CD14-positive monocyte (primary cell): ENCODE data around the gene NEO1. TPM values are rescaled to one million over a fixed set of nuclear protein-coding genes. Genes with fewer than 3 reads are reported as not detected.

Experiments used
- DNase-seq, 3 donors: peaks; one replicate each; pipeline ENCODE4 v3.0.0-alpha.2; 2011 to 2022
- H2AFZ ChIP-seq: 2 replicates; pipeline ENCODE4 v1.6.0; 2012; ENCODE audit warnings: mild to moderate bottlenecking, low read depth, low read length, inconsistent platforms; ENCODE audit not compliant: insufficient read depth, poor library complexity, severe bottlenecking
- H3K27ac ChIP-seq, 2 donors: 1 replicate in 1 of 2; 2 replicates in 1 of 2; pipeline ENCODE4 v1.5.1; 2012 to 2013; ENCODE audit warnings: low read length in 2 of 2, control low read depth in 1 of 2, inconsistent platforms in 1 of 2, low read depth in 1 of 2, mild to moderate bottlenecking in 1 of 2
- H3K27me3 ChIP-seq, 2 donors: one replicate each; pipeline versions ENCODE4 v1.6.0 to v1.6.1; 2011 to 2013; ENCODE audit warnings: low read length in 2 of 2; ENCODE audit not compliant: control insufficient read depth in 2 of 2, insufficient read depth in 2 of 2
- H3K36me3 ChIP-seq, 2 donors: replicated peaks in 1 of 2; 1 replicate in 1 of 2; 2 replicates in 1 of 2; pipeline versions ENCODE4 v1.5.1 to v1.6.1; 2012 to 2013; ENCODE audit warnings: low read length in 2 of 2, control low read depth in 1 of 2, inconsistent platforms in 1 of 2, mild to moderate bottlenecking in 1 of 2; ENCODE audit not compliant: insufficient read depth in 2 of 2, control insufficient read depth in 1 of 2
- H3K4me1 ChIP-seq, 2 donors: 1 replicate in 1 of 2; 2 replicates in 1 of 2; pipeline versions ENCODE4 v1.5.1 to v1.6.1; 2012 to 2013; ENCODE audit warnings: low read length in 2 of 2, control low read depth in 1 of 2, inconsistent platforms in 1 of 2, mild to moderate bottlenecking in 1 of 2, moderate library complexity in 1 of 2; ENCODE audit not compliant: insufficient read depth in 2 of 2, control insufficient read depth in 1 of 2
- H3K4me2 ChIP-seq: replicated peaks from 2 replicates; pipeline ENCODE3; 2012; ENCODE audit warnings: low read length, moderate library complexity, mild to moderate bottlenecking; ENCODE audit not compliant: poor library complexity, severe bottlenecking; ENCODE audit errors: extremely low read depth
- H3K4me3 ChIP-seq, 3 experiments: fragments of 200-600 bp in 1 of 3; sonication (generic) in 1 of 3; replicated peaks in 1 of 3; 1 replicate in 2 of 3; 2 replicates in 1 of 3; pipeline ENCODE4 v1.5.1; 2011 to 2013; ENCODE audit warnings: low read length in 3 of 3, mild to moderate bottlenecking in 3 of 3, control low read depth in 2 of 3, low read depth in 2 of 3, inconsistent platforms in 1 of 3, moderate library complexity in 1 of 3
- H3K79me2 ChIP-seq: 2 replicates; pipeline ENCODE4 v1.6.0; 2012; ENCODE audit warnings: mild to moderate bottlenecking, control low read depth, inconsistent platforms, low read length, moderate library complexity; ENCODE audit not compliant: insufficient read depth
- H3K9ac ChIP-seq: 2 replicates; pipeline ENCODE4 v1.6.0; 2017; ENCODE audit warnings: low read length, mild to moderate bottlenecking; ENCODE audit not compliant: insufficient read depth, poor library complexity, severe bottlenecking
- H3K9me3 ChIP-seq, 2 donors: replicated peaks in 1 of 2; 1 replicate in 1 of 2; 2 replicates in 1 of 2; pipeline versions ENCODE4 v1.5.1 to v1.6.1; 2012 to 2013; ENCODE audit warnings: low read length in 2 of 2, control low read depth in 1 of 2; ENCODE audit not compliant: control insufficient read depth in 1 of 2, insufficient read depth in 1 of 2
- H4K20me1 ChIP-seq: 2 replicates; pipeline ENCODE4 v1.6.0; 2012; ENCODE audit warnings: mild to moderate bottlenecking, low read length, control low read depth, moderate library complexity; ENCODE audit not compliant: insufficient read depth
- H3K27ac Mint-ChIP-seq, 7 donors: one replicate each; pipeline ENCODE4 v1.8.0; 2020; ENCODE audit warnings: mild to moderate bottlenecking in 7 of 7, mixed read lengths in 7 of 7, moderate library complexity in 6 of 7, inconsistent platforms in 2 of 7
- H3K27me3 Mint-ChIP-seq, 3 donors: one replicate each; pipeline ENCODE4 v1.8.0; 2021 to 2022; ENCODE audit warnings: low read depth in 3 of 3, mild to moderate bottlenecking in 3 of 3, mixed read lengths in 3 of 3, moderate library complexity in 3 of 3, inconsistent platforms in 1 of 3
- H3K36me3 Mint-ChIP-seq, 2 donors: one replicate each; pipeline ENCODE4 v1.8.0; 2020; ENCODE audit warnings: mixed read lengths in 2 of 2, inconsistent platforms in 1 of 2, mild to moderate bottlenecking in 1 of 2
- H3K4me1 Mint-ChIP-seq: one replicate; pipeline ENCODE4 v1.8.0; 2020; ENCODE audit warnings: mild to moderate bottlenecking, mixed read lengths
- H3K4me3 Mint-ChIP-seq, 2 donors: one replicate each; pipeline ENCODE4 v1.8.0; 2020; ENCODE audit warnings: mild to moderate bottlenecking in 2 of 2, mixed read lengths in 2 of 2, moderate library complexity in 1 of 2
- H3K9me3 Mint-ChIP-seq, 7 donors: one replicate each; pipeline ENCODE4 v1.8.0; 2020 to 2022; ENCODE audit warnings: mixed read lengths in 7 of 7, mild to moderate bottlenecking in 6 of 7, moderate library complexity in 6 of 7, inconsistent platforms in 2 of 7
- CTCF ChIP-seq: fragments of 200-600 bp; IDR thresholded peaks from one replicate; pipeline ENCODE4 v1.8.0; 2022; ENCODE audit warnings: antibody characterized with exemption, mild to moderate bottlenecking
- WGBS: methylation state at CpG from one replicate; pipeline ENCODE4 v1.1.5; 2013; ENCODE audit warnings: missing lambda C conversion rate; ENCODE audit not compliant: insufficient coverage; 5-methylcytosine and 5-hydroxymethylcytosine counted together
- intact Hi-C, 2 donors: fragments of 100-400 bp; cut with micrococcal nuclease; formaldehyde crosslinking; loops; one replicate each; pipeline versions ENCODE4 v1.15.0 to v1.15.1; 2023
- polyA plus RNA-seq, 3 donors: library from polyadenylated mRNA; depleted of rRNA in 1 of 3; unstranded in 2 of 3; stranded (reverse) in 1 of 3; fragments of 300-500 nt in 2 of 3; fragments of >200 nt in 1 of 3; fragmentation: Illumina TruSeq in 2 of 3; gene quantifications; 1 replicate in 2 of 3; 2 replicates in 1 of 3; pipeline ENCODE4 v1.2.3, GENCODE V29; 2012 to 2021

Gene NEO1
- polyA plus RNA-seq, 3 donors, result 0.03 to 0.06 TPM; not detected in 1

- 63% methylated on average over 2 of the region's 4 CpGs for WGBS
- no peaks in the 10 kb centered on the region for H3K4me1 Mint-ChIP-seq
- no peaks in the 10 kb centered on the region for H3K9me3 Mint-ChIP-seq
- H3K27ac Mint-ChIP-seq, result no peak overlapping the region
- no peak for DNase-seq
- Histone ChIP-seq H3K27ac (no peak overlapping the region), H3K9me3 (no peaks in the 10 kb centered on the region), H3K4me3 (no peak overlapping the region), H4K20me1 (no peaks in the 10 kb centered on the region), H3K9ac (no peak overlapping the region), H3K27me3 (peaks cover 18 to 20% of the 10 kb centered on the region in 2 donors), H3K79me2 (no peaks in the 10 kb centered on the region), H3K4me2 (no peak overlapping the region), H3K4me1 (no peaks in the 10 kb centered on the region), H3K36me3 (no peaks in the 10 kb centered on the region), H2AFZ (no peak overlapping the region)
- peak overlapping the region in 1 of 2 donors; percentile 0 for H3K4me3 Mint-ChIP-seq
- TF ChIP-seq CTCF, result no peak
- intact Hi-C loops, result no loop called here
- H3K36me3 Mint-ChIP-seq, result no peaks in the 10 kb centered on the region
- H3K27me3 Mint-ChIP-seq, result peaks cover 6 to 16% (median 8%) of the 10 kb centered on the region in 3 donors
Observed at GRCh38 chr15:73078291-73078690, 26.0 kb downstream of the NEO1 start.

- Histone ChIP-seq H3K36me3 (no peaks in the 10 kb centered on the region), H3K27me3 (peaks cover 16 to 18% of the 10 kb centered on the region in 2 donors), H3K9ac (no peak overlapping the region), H3K79me2 (no peaks in the 10 kb centered on the region), H3K4me1 (no peaks in the 10 kb centered on the region), H3K4me3 (no peak overlapping the region), H2AFZ (no peak overlapping the region), H3K27ac (no peak overlapping the region), H4K20me1 (no peaks in the 10 kb centered on the region), H3K4me2 (no peak overlapping the region), H3K9me3 (no peaks in the 10 kb centered on the region)
- no peaks in the 10 kb centered on the region for H3K4me1 Mint-ChIP-seq
- peak in 1 of 3 donors; percentile 53 for DNase-seq
- intact Hi-C loops, result no loop called here
- TF ChIP-seq CTCF, result no peak
- peak overlapping the region in 1 of 2 donors; percentile 4 for H3K4me3 Mint-ChIP-seq
- H3K36me3 Mint-ChIP-seq, result no peaks in the 10 kb centered on the region
- H3K9me3 Mint-ChIP-seq, result no peaks in the 10 kb centered on the region
- H3K27me3 Mint-ChIP-seq, result peaks cover 6 to 16% (median 8%) of the 10 kb centered on the region in 3 donors
- WGBS, result no CpG with 5 or more reads among the region's 2 CpGs
- H3K27ac Mint-ChIP-seq, result no peak overlapping the region
Observed at GRCh38 chr15:73078722-73079121, 26.5 kb downstream of the NEO1 start.
